HCT116 (cell line): ENCODE data around the gene CASZ1. TPM values are rescaled to one million over a fixed set of nuclear protein-coding genes. Genes with fewer than 3 reads are reported as not detected.

ENCODE experiments used
- ATAC-seq: fragments of 200-7000 bp; cut with Tn5 transposase; 2 replicates; pipeline ENCODE4 v1.9.1; 2020; ENCODE audit warnings: mild to moderate bottlenecking, moderate library complexity
- BruUV-seq: library from RNA; stranded (reverse); fragments of 400-500 nt; replicated peaks from 2 replicates; lab custom pipeline; 2021; lab: Mats Ljungman, UMichigan
- CTCF ChIA-PET: fragments of 300-600 bp; sonication (Branson Sonifier 250); formaldehyde crosslinking; loops from one replicate; lab custom pipeline; 2021; ENCODE audit warnings: antibody characterized with exemption; lab: Charles Lee
- POLR2A ChIA-PET: fragments of 300-600, 350-600 bp; sonication (Branson Sonifier 250); formaldehyde crosslinking; loops from one replicate; lab custom pipeline; 2021; ENCODE audit warnings: antibody characterized with exemption; lab: Charles Lee
- RAD21 ChIA-PET, 2 experiments: fragments of 300-600 bp; sonication (Branson Sonifier 250); formaldehyde crosslinking; loops; one replicate each; lab custom pipeline; 2023; ENCODE audit warnings: low total read pairs in 2 of 2; ENCODE audit not compliant: uncharacterized antibody in 2 of 2, unreplicated experiment in 2 of 2, low non-redundant PET in 1 of 2; lab: Charles Lee
- DNase-seq: peaks from one replicate; pipeline ENCODE4 v3.0.0-alpha.2; 2010; ENCODE audit warnings: low read depth, low spot score
- H2AFZ ChIP-seq: fragments of 200-600 bp; shearing (Covaris generic), sonication (generic); 2 replicates; pipeline ENCODE4 v1.6.1; 2017; ENCODE audit warnings: low read depth, mixed run types, mixed read lengths, antibody characterized with exemption, low read length; ENCODE audit not compliant: poor library complexity, severe bottlenecking
- H3K27ac ChIP-seq: 2 replicates; pipeline ENCODE4 v1.5.1; 2012; ENCODE audit warnings: low read depth, low read length
- H3K27me3 ChIP-seq: fragments of 200-600 bp; sonication (generic); 2 replicates; pipeline ENCODE4 v1.6.1; 2016; ENCODE audit warnings: mixed run types, low read length, mixed read lengths; ENCODE audit not compliant: insufficient read depth
- H3K36me3 ChIP-seq, 2 experiments: fragments of 200-500 bp in 1 of 2; fragments of 200-600 bp in 1 of 2; sonication (Bioruptor generic) in 1 of 2; sonication (generic) in 1 of 2; 2 replicates each; pipeline versions ENCODE4 v1.5.1 to v1.6.1; 2014 to 2016; ENCODE audit warnings: low read length in 2 of 2, inconsistent platforms in 1 of 2, mixed read lengths in 1 of 2, mixed run types in 1 of 2; ENCODE audit not compliant: insufficient read depth in 2 of 2, control insufficient read depth in 1 of 2
- H3K4me1 ChIP-seq, 2 experiments: fragments of 200-600 bp in 1 of 2; sonication (generic) in 1 of 2; 2 replicates each; pipeline versions ENCODE4 v1.5.1 to v1.6.1; 2012 to 2017; ENCODE audit warnings: low read length in 2 of 2, inconsistent platforms in 1 of 2, mild to moderate bottlenecking in 1 of 2, mixed read lengths in 1 of 2, mixed run types in 1 of 2, moderate library complexity in 1 of 2; ENCODE audit not compliant: insufficient read depth in 2 of 2, control insufficient read depth in 1 of 2
- H3K4me2 ChIP-seq: fragments of 200-600 bp; sonication (generic); 2 replicates; pipeline ENCODE4 v1.6.1; 2017; ENCODE audit warnings: mixed run types, low read length, mixed read lengths
- H3K4me3 ChIP-seq, 2 experiments: fragments of 200-600 bp in 1 of 2; sonication (generic) in 1 of 2; replicated peaks in 1 of 2; 2 replicates each; pipeline ENCODE4 v1.5.1; 2011 to 2016; ENCODE audit warnings: low read length in 2 of 2, control low read depth in 1 of 2, low read depth in 1 of 2, mild to moderate bottlenecking in 1 of 2, mixed read lengths in 1 of 2, mixed run types in 1 of 2
- H3K79me2 ChIP-seq: fragments of 200-600 bp; sonication (generic); 2 replicates; pipeline ENCODE4 v1.6.1; 2017; ENCODE audit warnings: mild to moderate bottlenecking, mixed run types, low read length, moderate library complexity, mixed read lengths; ENCODE audit not compliant: insufficient read depth
- H3K9ac ChIP-seq: fragments of 200-600 bp; sonication (generic); 2 replicates; pipeline ENCODE4 v1.6.1; 2016; ENCODE audit warnings: low read length, mixed read lengths
- H3K9me2 ChIP-seq: fragments of 200-600 bp; sonication (generic), shearing (Covaris generic); 2 replicates; pipeline ENCODE4 v1.6.1; 2017; ENCODE audit warnings: mixed run types, mild to moderate bottlenecking, moderate library complexity; ENCODE audit not compliant: insufficient read depth
- H3K9me3 ChIP-seq, 2 experiments: fragments of 200-500 bp in 1 of 2; fragments of 200-600 bp in 1 of 2; sonication (Bioruptor generic) in 1 of 2; sonication (generic) in 1 of 2; 2 replicates each; pipeline ENCODE4 v1.6.1; 2014 to 2017; ENCODE audit warnings: low read length in 2 of 2, mixed read lengths in 2 of 2, inconsistent platforms in 1 of 2, low read depth in 1 of 2, mild to moderate bottlenecking in 1 of 2, mixed run types in 1 of 2, moderate library complexity in 1 of 2; ENCODE audit not compliant: control insufficient read depth in 1 of 2, insufficient read depth in 1 of 2
- H4K20me1 ChIP-seq: fragments of 200-600 bp; sonication (generic), shearing (Covaris generic); 2 replicates; pipeline ENCODE4 v1.6.1; 2017; ENCODE audit warnings: mixed run types, mild to moderate bottlenecking, moderate library complexity; ENCODE audit not compliant: insufficient read depth
- ATF3 ChIP-seq: IDR thresholded peaks from 2 replicates; pipeline ENCODE4 v1.6.1; 2012
- CEBPB ChIP-seq: IDR thresholded peaks from 2 replicates; pipeline ENCODE4 v1.6.1; 2012; ENCODE audit warnings: low read depth
- CTCF ChIP-seq, 3 experiments: fragments of 200-600 bp in 1 of 3; sonication (generic) in 1 of 3; IDR thresholded peaks in 2 of 3; conservative IDR thresholded peaks in 1 of 3; 2 replicates each; pipeline ENCODE4 v1.5.1; 2012 to 2017; ENCODE audit warnings: low read depth in 2 of 3, low read length in 2 of 3, antibody characterized with exemption in 1 of 3, borderline replicate concordance in 1 of 3, control low read depth in 1 of 3, mild to moderate bottlenecking in 1 of 3, mixed read lengths in 1 of 3, mixed run types in 1 of 3, moderate library complexity in 1 of 3; ENCODE audit not compliant: insufficient read depth in 1 of 3
- EZH2 ChIP-seq: fragments of 200-600 bp; sonication (generic); IDR thresholded peaks from 2 replicates; pipeline ENCODE4 v1.6.1; 2017; ENCODE audit warnings: antibody characterized with exemption, mixed run types
- JUND ChIP-seq: IDR thresholded peaks from 2 replicates; pipeline ENCODE4 v1.6.1; 2012
- POLR2A ChIP-seq: IDR thresholded peaks from 2 replicates; pipeline ENCODE4 v1.7.0; 2011; ENCODE audit warnings: borderline replicate concordance; ENCODE audit not compliant: insufficient read depth, insufficient read length; ENCODE audit errors: extremely low read depth
- POLR2AphosphoS5 ChIP-seq: IDR thresholded peaks from 2 replicates; pipeline ENCODE4 v1.6.1; 2011; ENCODE audit warnings: mild to moderate bottlenecking, low read depth, low read length, moderate library complexity
- RAD21 ChIP-seq: IDR thresholded peaks from 2 replicates; pipeline ENCODE4 v1.6.1; 2012; ENCODE audit warnings: low read depth, mild to moderate bottlenecking
- SIN3A ChIP-seq: IDR thresholded peaks from 2 replicates; pipeline ENCODE4 v1.6.1; 2012; ENCODE audit warnings: low read depth
- SP1 ChIP-seq: IDR thresholded peaks from 2 replicates; pipeline ENCODE4 v1.6.1; 2012; ENCODE audit warnings: low read depth
- TCF7L2 ChIP-seq: IDR thresholded peaks from 2 replicates; pipeline ENCODE4 v1.7.0; 2011; ENCODE audit warnings: borderline replicate concordance, inconsistent platforms; ENCODE audit not compliant: insufficient read depth, insufficient read length; ENCODE audit errors: extremely low read depth
- ZFX ChIP-seq: fragments of 450-650 bp; IDR thresholded peaks from 2 replicates; pipeline ENCODE4 v1.6.1; 2017
- intact Hi-C: fragments of 100-400 bp; cut with micrococcal nuclease; formaldehyde crosslinking; loops from 2 replicates; pipeline ENCODE4 v1.10.0; 2022
- total RNA-seq: library from RNA; stranded (reverse); gene quantifications from one replicate; pipeline ENCODE4 v1.2.1, GENCODE V29; 2021; ENCODE audit not compliant: unreplicated experiment
- TF ChIP-seq, protein P1 (sequence below): IDR thresholded peaks from 2 replicates; pipeline ENCODE4 v1.6.1; 2012; ENCODE audit warnings: low read depth

The CASZ1 gene
- total RNA-seq, 1 experiment from 2014 or later: 7.7 TPM

- ChIA-PET RAD21 (no interaction called here), CTCF (no interaction called here), POLR2A (no interaction called here)
- no peaks in the 10 kb centered on the region for H3K36me3 ChIP-seq
- no peaks in the 10 kb centered on the region for H3K9me2 ChIP-seq
- DNase-seq (no peak), ATAC-seq (no peak)
- TF ChIP-seq RAD21 (no peak), CEBPB (no peak), SIN3A (no peak), CTCF (IDR thresholded peaks at IDR 0.05 in 2 of 3, conservative IDR thresholded peaks at IDR 0.05 in 1 of 3; ENCODE audit: borderline replicate concordance in 1 of 3, insufficient read depth in 1 of 3, low read depth in 2 of 3, low read length in 2 of 3) (no peak), SP1 (no peak), ZFX (no peak), POLR2AphosphoS5 (no peak), POLR2A (no peak), ATF3 (no peak), JUND (no peak), TCF7L2 (no peak), EZH2 (no peak)
- TF ChIP-seq, protein P1, sequence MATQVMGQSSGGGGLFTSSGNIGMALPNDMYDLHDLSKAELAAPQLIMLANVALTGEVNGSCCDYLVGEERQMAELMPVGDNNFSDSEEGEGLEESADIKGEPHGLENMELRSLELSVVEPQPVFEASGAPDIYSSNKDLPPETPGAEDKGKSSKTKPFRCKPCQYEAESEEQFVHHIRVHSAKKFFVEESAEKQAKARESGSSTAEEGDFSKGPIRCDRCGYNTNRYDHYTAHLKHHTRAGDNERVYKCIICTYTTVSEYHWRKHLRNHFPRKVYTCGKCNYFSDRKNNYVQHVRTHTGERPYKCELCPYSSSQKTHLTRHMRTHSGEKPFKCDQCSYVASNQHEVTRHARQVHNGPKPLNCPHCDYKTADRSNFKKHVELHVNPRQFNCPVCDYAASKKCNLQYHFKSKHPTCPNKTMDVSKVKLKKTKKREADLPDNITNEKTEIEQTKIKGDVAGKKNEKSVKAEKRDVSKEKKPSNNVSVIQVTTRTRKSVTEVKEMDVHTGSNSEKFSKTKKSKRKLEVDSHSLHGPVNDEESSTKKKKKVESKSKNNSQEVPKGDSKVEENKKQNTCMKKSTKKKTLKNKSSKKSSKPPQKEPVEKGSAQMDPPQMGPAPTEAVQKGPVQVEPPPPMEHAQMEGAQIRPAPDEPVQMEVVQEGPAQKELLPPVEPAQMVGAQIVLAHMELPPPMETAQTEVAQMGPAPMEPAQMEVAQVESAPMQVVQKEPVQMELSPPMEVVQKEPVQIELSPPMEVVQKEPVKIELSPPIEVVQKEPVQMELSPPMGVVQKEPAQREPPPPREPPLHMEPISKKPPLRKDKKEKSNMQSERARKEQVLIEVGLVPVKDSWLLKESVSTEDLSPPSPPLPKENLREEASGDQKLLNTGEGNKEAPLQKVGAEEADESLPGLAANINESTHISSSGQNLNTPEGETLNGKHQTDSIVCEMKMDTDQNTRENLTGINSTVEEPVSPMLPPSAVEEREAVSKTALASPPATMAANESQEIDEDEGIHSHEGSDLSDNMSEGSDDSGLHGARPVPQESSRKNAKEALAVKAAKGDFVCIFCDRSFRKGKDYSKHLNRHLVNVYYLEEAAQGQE: no peak
- H3K79me2 ChIP-seq: no peaks in the 10 kb centered on the region
- H3K4me3 ChIP-seq: no peak overlapping the region
- H3K27ac ChIP-seq: no peak overlapping the region
- intact Hi-C loops: no loop called here
- H3K9me3 ChIP-seq: no peaks in the 10 kb centered on the region
- no peak overlapping the region for H3K9ac ChIP-seq
- H3K4me2 ChIP-seq: no peak overlapping the region
- no peaks in the 10 kb centered on the region; a peak in 1 of 4 replicates for H3K4me1 ChIP-seq
- BruUV-seq: no TSS peak
- no peaks in the 10 kb centered on the region for H4K20me1 ChIP-seq
- no peaks in the 10 kb centered on the region for H3K27me3 ChIP-seq
- no peak overlapping the region for H2AFZ ChIP-seq
Measured at GRCh38 chr1:10718083-10718415, 78.4 kb downstream of the CASZ1 start.
